Ovary (tissue), 9 donors: ENCODE results near the gene UCN3. TPM values are rescaled to one million over a fixed set of nuclear protein-coding genes. Genes with fewer than 3 reads are reported as not detected.

ENCODE experiments used
- DNase-seq, 5 donors: peaks; one replicate each; pipeline ENCODE4 v3.0.0-alpha.2; 2019 to 2020
- H3K27ac ChIP-seq, 2 donors: fragments of 200-600 bp; one replicate each; pipeline versions ENCODE4 v1.5.1 to v1.8.0; 2019 to 2022
- H3K27me3 ChIP-seq: fragments of 200-600 bp; one replicate; pipeline ENCODE4 v1.8.0; 2022
- H3K36me3 ChIP-seq: fragments of 200-600 bp; sonication (generic); one replicate; pipeline ENCODE4 v1.5.1; 2019
- H3K4me1 ChIP-seq: one replicate; pipeline ENCODE4 v1.8.1; 2013; ENCODE audit warnings: mild to moderate bottlenecking, moderate library complexity; ENCODE audit not compliant: insufficient read depth
- H3K4me3 ChIP-seq: fragments of 200-600 bp; sonication (generic); one replicate; pipeline ENCODE4 v1.5.1; 2017
- H3K9me3 ChIP-seq, 2 donors: fragments of 200-600 bp in 1 of 2; sonication (generic) in 1 of 2; one replicate each; pipeline versions ENCODE4 v1.5.1 to v1.8.1; 2013 to 2019; ENCODE audit warnings: mild to moderate bottlenecking in 1 of 2, moderate library complexity in 1 of 2
- CTCF ChIP-seq, 3 donors: fragments of 450-650 bp in 2 of 3; fragments of 200-600 bp in 1 of 3; IDR thresholded peaks; one replicate each; pipeline versions ENCODE4 v1.5.1 to v1.8.0; 2016 to 2022; ENCODE audit warnings: antibody characterized with exemption in 3 of 3, mild to moderate bottlenecking in 1 of 3
- EP300 ChIP-seq: sonication (generic); formaldehyde crosslinking; IDR thresholded peaks from one replicate; pipeline ENCODE4 v1.6.1; 2017; ENCODE audit warnings: antibody characterized with exemption
- POLR2A ChIP-seq: fragments of 450-650 bp; IDR thresholded peaks from one replicate; pipeline ENCODE4 v1.6.1; 2017; ENCODE audit warnings: antibody characterized with exemption, mild to moderate bottlenecking, moderate library complexity
- WGBS, 3 donors: extraction: QIAGEN DNeasy Blood & Tissue Kit in 1 of 3; methylation state at CpG; one replicate each; pipeline versions ENCODE4 v1.1.5 to v1.1.7; 2013 to 2017; 5-methylcytosine and 5-hydroxymethylcytosine counted together
- intact Hi-C, 4 donors: fragments of 100-400 bp; cut with DNase I; formaldehyde crosslinking; loops; one replicate each; pipeline versions ENCODE4 v1.11.0 to v1.15.1; 2022 to 2023
- polyA plus RNA-seq, 2 donors: library from polyadenylated mRNA; stranded (reverse); fragments of 200-250 nt in 1 of 2; fragments of 350-450 nt in 1 of 2; fragmentation: Illumina TruSeq in 1 of 2; extraction: RNeasy Lipid Tissue Mini Kit (QIAGEN cat#74804) in 1 of 2; gene quantifications; one replicate each; pipeline ENCODE4 v1.2.3, GENCODE V29; 2013 to 2014
- total RNA-seq, 7 donors: library from RNA; depleted of rRNA in 2 of 7; stranded (reverse); fragments of >200 nt in 2 of 7; fragmentation: NEBNext Ultra II Directional in 3 of 7; extraction: Animal tissue kit (Norgen Biotek cat#: 25700) in 3 of 7; gene quantifications; one replicate each; pipeline versions ENCODE4 v1.1.0 to v1.2.4, GENCODE V29; 2016 to 2023
- donor health status: DM: no; HTN: no; CAD: no; lungs with moderate emphysema.
- donor health status: DM: no; HTN: no; CAD: no.
- donor health status: Bipolar disorder and iron deficiency.
- donor health status: DM: yes; HTN: yes; CAD: no.
- donor health status: DM: no; HTN: no; CAD: no.
- donor health status: DM: yes; HTN: yes; CAD: no.

The UCN3 gene
- total and polyA plus RNA-seq, 9 donors: not detected

- intact Hi-C loops: no loop called here
- no peak overlapping the region for H3K27ac ChIP-seq
- H3K36me3 ChIP-seq: no peaks in the 10 kb centered on the region
- WGBS, 3 donors: 72 to 74% (median 73%) methylated on average over 3 of the region's 3 CpGs
- H3K4me1 ChIP-seq: no peaks in the 10 kb centered on the region
- no peak for DNase-seq
- H3K9me3 ChIP-seq: no peaks in the 10 kb centered on the region
- H3K27me3 ChIP-seq: no peaks in the 10 kb centered on the region
- TF ChIP-seq EP300: no peak
- TF ChIP-seq CTCF (IDR thresholded peaks at IDR 0.05): no peak
- TF ChIP-seq POLR2A: no peak
- H3K4me3 ChIP-seq: no peak overlapping the region
These were observed 43.5 kb upstream of the UCN3 start for GRCh38 chr10:5321273-5321672.

GRCh38 chr10:5323446-5323845, 41.3 kb upstream of the UCN3 start:
- intact Hi-C loops: no loop called here
- H3K4me1 ChIP-seq: no peaks in the 10 kb centered on the region
- no peak for DNase-seq
- TF ChIP-seq CTCF (IDR thresholded peaks at IDR 0.05) (no peak), POLR2A (no peak), EP300 (no peak)
- no peak overlapping the region for H3K4me3 ChIP-seq
- H3K27me3 ChIP-seq: no peaks in the 10 kb centered on the region
- no peaks in the 10 kb centered on the region for H3K9me3 ChIP-seq
- 72 to 85% (median 74%) methylated on average over 4 of the region's 4 CpGs for WGBS, 3 donors
- H3K27ac ChIP-seq: no peak overlapping the region
- H3K36me3 ChIP-seq: no peaks in the 10 kb centered on the region

- Histone ChIP-seq H3K36me3 (no peaks in the 10 kb centered on the region), H3K4me3 (no peak overlapping the region), H3K4me1 (no peaks in the 10 kb centered on the region), H3K27me3 (no peaks in the 10 kb centered on the region), H3K9me3 (no peaks in the 10 kb centered on the region), H3K27ac (no peak overlapping the region)
- DNase-seq: no peak
- 59 to 64% (median 63%) methylated on average over 6 of the region's 6 CpGs for whole genome bisulfite sequencing, 3 donors
- intact Hi-C loops: no loop called here
- TF ChIP-seq CTCF (IDR thresholded peaks at IDR 0.05): no peak
These were observed 39.7 kb upstream of the UCN3 start for GRCh38 chr10:5325076-5325475.

- Histone ChIP-seq H3K9me3 (no peaks in the 10 kb centered on the region), H3K4me1 (no peaks in the 10 kb centered on the region), H3K4me3 (no peak overlapping the region), H3K36me3 (no peaks in the 10 kb centered on the region), H3K27ac (no peak overlapping the region), H3K27me3 (no peaks in the 10 kb centered on the region)
- TF ChIP-seq EP300: no peak
- no peak for TF ChIP-seq CTCF (IDR thresholded peaks at IDR 0.05)
- no peak for TF ChIP-seq POLR2A
- DNase-seq: no peak
- intact Hi-C loops: no loop called here
- WGBS, 3 donors: 71 to 87% (median 81%) methylated on average over 5 of the region's 5 CpGs
These were observed 30.4 kb upstream of the UCN3 start for GRCh38 chr10:5334196-5334880.
